ENCODE measurements around the gene CMSS1.

GRCh38 chr3:100040451-100041225 is 223.0 kb downstream of the CMSS1 start:
- no peak for TF ChIP-seq ARID4A (CRISPR knock-in tag; IDR thresholded peaks at IDR 0.05; ENCODE audit: borderline replicate concordance)
- TF ChIP-seq CHD2 (IDR thresholded peaks at IDR 0.05; ENCODE audit: low read depth, low read length), result no peak
- TF ChIP-seq GPN1 (CRISPR knock-in tag; IDR thresholded peaks at IDR 0.05; ENCODE audit: borderline replicate concordance), result no peak
- no peak for TF ChIP-seq CEBPB (IDR thresholded peaks at IDR 0.05; ENCODE audit: borderline replicate concordance, low read depth, low read length)
- TF ChIP-seq EHMT2 (IDR thresholded peaks at IDR 0.05; ENCODE audit: borderline replicate concordance, low read depth, low read length), result no peak
- no peak for TF ChIP-seq CTCF (CRISPR knock-in tag; IDR thresholded peaks at IDR 0.05)
- TF ChIP-seq ZNF207 (IDR thresholded peaks at IDR 0.05; ENCODE audit: borderline replicate concordance), result no peak

All from HepG2 (cell line).